Measurements from ENCODE around the gene FAM210B.
A peak's percentile ranks its signal among the peaks of the same experiment; 100 is the strongest.
"Not testable (repeated sequence)": the region's sequence is repeated elsewhere in the genome, so short reads cannot be mapped to it uniquely, and the experiment has no call there.

The FAM210B gene

GRCh38 chr20:56392132-56392880, 33.5 kb downstream of the FAM210B start, which contains the start of the genes AURKA and CSTF1:
Gene AURKA, minus strand, starts transcription at chr20:56392215. Its CDS starts 4,018 bp downstream, at chr20:56388197.
Gene CSTF1, plus strand, starts transcription at chr20:56392645. Its CDS starts 2,908 bp downstream, at chr20:56395553.
- H3K27ac ChIP-seq: peak within 1 kb of the TSS; percentile 95

GRCh38 chr20:56392881-56393482, 34.2 kb downstream of the FAM210B start:
- peak overlapping the region; percentile 95 for H3K27ac ChIP-seq
- no peak for TF ChIP-seq CTCF (IDR thresholded peaks at IDR 0.05)
- no peak for TF ChIP-seq ZFX (IDR thresholded peaks at IDR 0.05; ENCODE audit: borderline replicate concordance)

More at GRCh38 chr20:56392132-56392880, 33.5 kb downstream of the FAM210B start, which contains the start of the genes AURKA and CSTF1:
- TF ChIP-seq ZFX (IDR thresholded peaks at IDR 0.05; ENCODE audit: borderline replicate concordance): no peak
- no peak for TF ChIP-seq CTCF (IDR thresholded peaks at IDR 0.05)

- TF ChIP-seq ZFX (IDR thresholded peaks at IDR 0.05; ENCODE audit: borderline replicate concordance): no peak
- TF ChIP-seq CTCF (IDR thresholded peaks at IDR 0.05): no peak
- H3K27ac ChIP-seq: peak overlapping the region; percentile 95; the same call in 1 of the 2 replicates
Measured at GRCh38 chr20:56393653-56394052, 34.9 kb downstream of the FAM210B start.

GRCh38 chr20:56395166-56395565, 36.4 kb downstream of the FAM210B start:
- no peak overlapping the region for H3K27ac ChIP-seq

GRCh38 chr20:56400001-56400640, 41.3 kb downstream of the FAM210B start:
- peak; percentile 88 for TF ChIP-seq CTCF (IDR thresholded peaks at IDR 0.05)
- TF ChIP-seq ZFX (IDR thresholded peaks at IDR 0.05; ENCODE audit: borderline replicate concordance): no peak

More at GRCh38 chr20:56395166-56395565, 36.4 kb downstream of the FAM210B start:
- no peak for TF ChIP-seq CTCF (IDR thresholded peaks at IDR 0.05)
- TF ChIP-seq ZFX (IDR thresholded peaks at IDR 0.05; ENCODE audit: borderline replicate concordance): no peak

GRCh38 chr20:56403465-56403864, 44.7 kb downstream of the FAM210B start:
- TF ChIP-seq CTCF (IDR thresholded peaks at IDR 0.05) (no peak), ZFX (IDR thresholded peaks at IDR 0.05; ENCODE audit: borderline replicate concordance) (no peak)
- H3K27ac ChIP-seq: no peak overlapping the region

More at GRCh38 chr20:56400001-56400640, 41.3 kb downstream of the FAM210B start:
- H3K27ac ChIP-seq: no peak overlapping the region

- not testable (repeated sequence) for H3K27ac ChIP-seq
Measured at GRCh38 chr20:56405356-56405755, 46.6 kb downstream of the FAM210B start.
